Panc1 (cell line): ENCODE data around the gene HEG1. TPM values are rescaled to one million over a fixed set of nuclear protein-coding genes. Genes with fewer than 3 reads are reported as not detected.

Source experiments
- ATAC-seq: fragments of 200-7000 bp; cut with Tn5 transposase; 2 replicates; pipeline ENCODE4 v1.9.1; 2020; ENCODE audit warnings: mild to moderate bottlenecking, moderate library complexity
- BruUV-seq: library from RNA; stranded (reverse); fragments of 400-500 nt; replicated peaks from 2 replicates; lab custom pipeline; 2021; lab: Mats Ljungman, UMichigan
- CTCF ChIA-PET: fragments of 300-600 bp; sonication (Branson Sonifier 250); formaldehyde crosslinking; loops from one replicate; lab custom pipeline; 2022; ENCODE audit warnings: antibody characterized with exemption; lab: Charles Lee
- POLR2A ChIA-PET: fragments of 300-600 bp; sonication (Branson Sonifier 250); formaldehyde crosslinking; loops from one replicate; lab custom pipeline; 2022; ENCODE audit warnings: antibody characterized with exemption; lab: Charles Lee
- DNase-seq: peaks from one replicate; pipeline ENCODE4 v3.0.0-alpha.2; 2010; ENCODE audit warnings: low read depth, low spot score
- H3K27ac ChIP-seq: 2 replicates; pipeline ENCODE4 v1.5.1; 2011; ENCODE audit warnings: mild to moderate bottlenecking, low read length, inconsistent platforms
- H3K27me3 ChIP-seq: fragments of 200-500 bp; sonication (Bioruptor generic); 2 replicates; pipeline ENCODE4 v1.6.0; 2014; ENCODE audit warnings: low read length, inconsistent platforms; ENCODE audit not compliant: control insufficient read depth, insufficient read depth
- H3K36me3 ChIP-seq: fragments of 200-500 bp; sonication (Bioruptor generic); 2 replicates; pipeline ENCODE4 v1.5.1; 2014; ENCODE audit warnings: inconsistent platforms, mild to moderate bottlenecking, low read length, moderate library complexity; ENCODE audit not compliant: control insufficient read depth, insufficient read depth
- H3K4me1 ChIP-seq: 2 replicates; pipeline ENCODE4 v1.5.1; 2011; ENCODE audit warnings: inconsistent platforms, mild to moderate bottlenecking, low read length, moderate library complexity; ENCODE audit not compliant: control insufficient read depth, insufficient read depth
- H3K4me3 ChIP-seq, 2 experiments: 2 replicates each; pipeline ENCODE4 v1.5.1; 2011 to 2012; ENCODE audit warnings: low read depth in 2 of 2, low read length in 2 of 2, mild to moderate bottlenecking in 2 of 2, inconsistent platforms in 1 of 2, moderate library complexity in 1 of 2
- H3K9me3 ChIP-seq: fragments of 200-500 bp; sonication (Bioruptor generic); 2 replicates; pipeline ENCODE4 v1.5.1; 2014; ENCODE audit warnings: low read depth, mild to moderate bottlenecking, inconsistent platforms, low read length, moderate library complexity; ENCODE audit not compliant: control insufficient read depth, insufficient read depth
- POLR2AphosphoS5 ChIP-seq: IDR thresholded peaks from 2 replicates; pipeline ENCODE4 v1.6.1; 2012; ENCODE audit warnings: mild to moderate bottlenecking, low read depth, low read length, moderate library complexity
- SIN3A ChIP-seq: IDR thresholded peaks from 2 replicates; pipeline ENCODE4 v1.6.1; 2012; ENCODE audit warnings: low read depth, mild to moderate bottlenecking, low read length, moderate library complexity, borderline replicate concordance; ENCODE audit not compliant: insufficient read depth
- TCF7L2 ChIP-seq: IDR thresholded peaks from 2 replicates; pipeline ENCODE4 v1.6.1; 2011; ENCODE audit warnings: mild to moderate bottlenecking, low read depth, low read length, inconsistent platforms
- in situ Hi-C: cut with HindIII; loops from 2 replicates; pipeline ENCODE4 v1.10.0; 2016; ENCODE audit warnings: low sequenced_read_pairs, low pct_unique_long_range_greater_than_20kb
- intact Hi-C: fragments of 100-400 bp; cut with micrococcal nuclease; formaldehyde crosslinking; loops from one replicate; pipeline ENCODE4 v1.10.0; 2022; ENCODE audit not compliant: unreplicated experiment
- total RNA-seq: library from RNA; stranded (reverse); gene quantifications from one replicate; pipeline ENCODE4 v1.2.1, GENCODE V29; 2021; ENCODE audit not compliant: unreplicated experiment
- TF ChIP-seq, protein P1 (sequence below), 2 experiments: IDR thresholded peaks; 2 replicates each; pipeline ENCODE4 v1.6.1; 2011 to 2012; ENCODE audit warnings: low read depth in 2 of 2, control low read depth in 1 of 2, low read length in 1 of 2, mild to moderate bottlenecking in 1 of 2, moderate library complexity in 1 of 2; ENCODE audit not compliant: insufficient read depth in 1 of 2
- TF ChIP-seq, protein P2 (sequence below): fragments of 450-650 bp; IDR thresholded peaks from 2 replicates; pipeline ENCODE4 v1.5.1; 2017; ENCODE audit warnings: mild to moderate bottlenecking

The HEG1 gene
- total RNA-seq, 1 experiment from 2014 or later, result 141 TPM

DNA sequence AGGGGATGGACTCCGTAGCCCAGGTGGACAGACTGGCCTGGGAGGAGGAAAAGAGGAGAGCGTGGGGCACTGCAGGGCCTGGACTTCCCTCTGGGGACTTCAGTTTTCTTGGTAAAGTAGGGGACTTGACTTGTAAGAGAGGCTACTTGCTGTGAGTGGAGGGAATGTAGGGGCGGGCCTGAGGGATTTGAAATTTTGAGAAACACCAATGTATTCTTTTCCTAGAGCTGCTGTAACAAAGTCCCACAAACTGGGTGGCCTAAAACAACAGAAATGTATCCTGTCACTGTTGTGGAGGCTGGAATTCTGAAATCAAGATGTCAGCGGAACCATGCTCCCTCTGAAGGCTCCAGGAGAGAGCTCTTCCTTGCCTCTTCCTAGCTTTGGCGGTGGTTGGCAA is 5.8 kb upstream of the HEG1 start:
- in situ Hi-C loops, result no loop called here
- H3K27ac ChIP-seq, result peak overlapping the region; percentile 97
- ChIA-PET CTCF (no interaction called here), POLR2A (no interaction called here)
- no peak overlapping the region for H3K4me3 ChIP-seq
- TF ChIP-seq SIN3A, result no peak
- TF ChIP-seq, protein P1, sequence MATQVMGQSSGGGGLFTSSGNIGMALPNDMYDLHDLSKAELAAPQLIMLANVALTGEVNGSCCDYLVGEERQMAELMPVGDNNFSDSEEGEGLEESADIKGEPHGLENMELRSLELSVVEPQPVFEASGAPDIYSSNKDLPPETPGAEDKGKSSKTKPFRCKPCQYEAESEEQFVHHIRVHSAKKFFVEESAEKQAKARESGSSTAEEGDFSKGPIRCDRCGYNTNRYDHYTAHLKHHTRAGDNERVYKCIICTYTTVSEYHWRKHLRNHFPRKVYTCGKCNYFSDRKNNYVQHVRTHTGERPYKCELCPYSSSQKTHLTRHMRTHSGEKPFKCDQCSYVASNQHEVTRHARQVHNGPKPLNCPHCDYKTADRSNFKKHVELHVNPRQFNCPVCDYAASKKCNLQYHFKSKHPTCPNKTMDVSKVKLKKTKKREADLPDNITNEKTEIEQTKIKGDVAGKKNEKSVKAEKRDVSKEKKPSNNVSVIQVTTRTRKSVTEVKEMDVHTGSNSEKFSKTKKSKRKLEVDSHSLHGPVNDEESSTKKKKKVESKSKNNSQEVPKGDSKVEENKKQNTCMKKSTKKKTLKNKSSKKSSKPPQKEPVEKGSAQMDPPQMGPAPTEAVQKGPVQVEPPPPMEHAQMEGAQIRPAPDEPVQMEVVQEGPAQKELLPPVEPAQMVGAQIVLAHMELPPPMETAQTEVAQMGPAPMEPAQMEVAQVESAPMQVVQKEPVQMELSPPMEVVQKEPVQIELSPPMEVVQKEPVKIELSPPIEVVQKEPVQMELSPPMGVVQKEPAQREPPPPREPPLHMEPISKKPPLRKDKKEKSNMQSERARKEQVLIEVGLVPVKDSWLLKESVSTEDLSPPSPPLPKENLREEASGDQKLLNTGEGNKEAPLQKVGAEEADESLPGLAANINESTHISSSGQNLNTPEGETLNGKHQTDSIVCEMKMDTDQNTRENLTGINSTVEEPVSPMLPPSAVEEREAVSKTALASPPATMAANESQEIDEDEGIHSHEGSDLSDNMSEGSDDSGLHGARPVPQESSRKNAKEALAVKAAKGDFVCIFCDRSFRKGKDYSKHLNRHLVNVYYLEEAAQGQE (IDR thresholded peaks at IDR 0.05; ENCODE audit: insufficient read depth in 1 of 2, low read depth in 2 of 2, low read length in 1 of 2), result no peak
- TF ChIP-seq, protein P2, sequence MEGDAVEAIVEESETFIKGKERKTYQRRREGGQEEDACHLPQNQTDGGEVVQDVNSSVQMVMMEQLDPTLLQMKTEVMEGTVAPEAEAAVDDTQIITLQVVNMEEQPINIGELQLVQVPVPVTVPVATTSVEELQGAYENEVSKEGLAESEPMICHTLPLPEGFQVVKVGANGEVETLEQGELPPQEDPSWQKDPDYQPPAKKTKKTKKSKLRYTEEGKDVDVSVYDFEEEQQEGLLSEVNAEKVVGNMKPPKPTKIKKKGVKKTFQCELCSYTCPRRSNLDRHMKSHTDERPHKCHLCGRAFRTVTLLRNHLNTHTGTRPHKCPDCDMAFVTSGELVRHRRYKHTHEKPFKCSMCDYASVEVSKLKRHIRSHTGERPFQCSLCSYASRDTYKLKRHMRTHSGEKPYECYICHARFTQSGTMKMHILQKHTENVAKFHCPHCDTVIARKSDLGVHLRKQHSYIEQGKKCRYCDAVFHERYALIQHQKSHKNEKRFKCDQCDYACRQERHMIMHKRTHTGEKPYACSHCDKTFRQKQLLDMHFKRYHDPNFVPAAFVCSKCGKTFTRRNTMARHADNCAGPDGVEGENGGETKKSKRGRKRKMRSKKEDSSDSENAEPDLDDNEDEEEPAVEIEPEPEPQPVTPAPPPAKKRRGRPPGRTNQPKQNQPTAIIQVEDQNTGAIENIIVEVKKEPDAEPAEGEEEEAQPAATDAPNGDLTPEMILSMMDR, result no peak
- TF ChIP-seq POLR2AphosphoS5, result no peak
- no peak for TF ChIP-seq TCF7L2
- H3K27me3 ChIP-seq, result no peaks in the 10 kb centered on the region
- BruUV-seq, result no TSS peak
- ATAC-seq, result no peak
- no peaks in the 10 kb centered on the region for H3K36me3 ChIP-seq
- no peaks in the 10 kb centered on the region for H3K9me3 ChIP-seq
- no peak for DNase-seq
- intact Hi-C loops, result no loop called here
- H3K4me1 ChIP-seq, result peaks cover 64% of the 10 kb centered on the region

- intact Hi-C loops (no loop called here), in situ Hi-C loops (no loop called here)
- CTCF ChIA-PET, result no interaction called here
- POLR2A ChIA-PET, result no interaction called here
- DNase-seq, result no peak
- H3K4me3 ChIP-seq, result no peak overlapping the region
- no peak for ATAC-seq
- no peaks in the 10 kb centered on the region for H3K27me3 ChIP-seq
- peak overlapping the region; percentile 97 for H3K27ac ChIP-seq
- TF ChIP-seq TCF7L2, result no peak
- TF ChIP-seq, protein P2, result no peak
- no peaks in the 10 kb centered on the region for H3K9me3 ChIP-seq
- H3K4me1 ChIP-seq, result peaks cover 68% of the 10 kb centered on the region
- BruUV-seq, result no TSS peak
- no peaks in the 10 kb centered on the region for H3K36me3 ChIP-seq
Measured at GRCh38 chr3:125061170-125061569, 5.4 kb upstream of the HEG1 start.
